ENCODE data around the gene MMS19.
"Not testable (repeated sequence)": the region's sequence is repeated elsewhere in the genome, so short reads cannot be mapped to it uniquely, and the experiment has no call there.

The MMS19 gene

GRCh38 chr10:97459933-97460332 is 38.3 kb downstream of the MMS19 start:
- no peak for DNase-seq

- no peak for DNase-seq
Measured at GRCh38 chr10:97459111-97459510, 39.1 kb downstream of the MMS19 start.

DNA sequence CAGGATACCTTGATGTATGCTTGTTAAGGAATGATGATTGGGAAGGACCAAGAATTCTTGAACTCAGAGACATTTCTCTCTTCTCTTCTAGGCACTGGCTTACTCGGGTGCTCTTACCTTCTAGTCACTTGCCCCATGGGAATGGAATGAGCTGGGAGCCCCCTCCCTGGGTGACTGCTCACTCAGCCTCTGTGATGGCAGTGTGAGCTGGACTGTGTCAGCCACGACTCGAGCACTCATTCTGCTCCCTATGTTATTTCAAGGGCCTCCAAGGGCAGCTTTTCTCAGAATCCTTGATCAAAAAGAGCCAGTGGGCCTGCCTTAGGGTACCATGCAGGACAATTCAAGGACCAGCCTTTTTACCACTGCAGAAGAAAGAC is 41.5 kb downstream of the MMS19 start:
- DNase-seq, result no peak

GRCh38 chr10:97456034-97456685 is 42.1 kb downstream of the MMS19 start:
- no peak for DNase-seq

DNA sequence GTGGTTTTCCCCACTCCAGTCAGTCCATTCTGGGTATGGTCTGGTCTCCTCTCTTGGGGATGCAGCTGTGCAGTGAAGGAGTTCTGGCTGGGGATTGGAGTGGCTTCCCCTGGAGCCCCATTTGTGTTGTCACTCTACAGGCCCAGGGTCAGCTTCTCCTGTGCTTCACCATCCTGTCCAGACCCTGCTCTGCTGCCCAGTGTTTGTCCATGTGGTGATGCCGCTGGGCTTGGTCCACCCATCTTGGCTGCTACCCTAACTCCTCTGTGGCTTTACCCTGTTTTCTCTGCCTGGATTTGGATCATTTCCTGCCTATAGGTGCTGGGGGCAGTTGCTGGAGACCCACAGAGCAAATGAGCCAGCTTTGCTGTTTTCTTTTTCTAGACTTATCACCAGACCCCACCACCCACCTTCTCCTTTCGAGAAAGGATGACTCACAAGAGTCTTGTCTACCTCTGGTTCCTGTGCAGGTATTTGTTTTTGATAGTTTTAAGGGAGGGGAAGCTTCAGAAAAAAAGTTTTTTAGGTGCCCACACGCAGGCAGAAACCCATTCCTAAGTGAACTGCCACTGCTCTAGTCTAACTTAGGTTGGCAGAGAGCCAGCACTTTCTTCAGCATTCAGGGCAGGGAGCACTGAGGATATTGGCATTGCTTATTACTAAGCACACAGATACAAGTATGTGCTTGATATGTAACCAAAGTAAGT is 43.7 kb downstream of the MMS19 start:
- no peak for DNase-seq

DNA sequence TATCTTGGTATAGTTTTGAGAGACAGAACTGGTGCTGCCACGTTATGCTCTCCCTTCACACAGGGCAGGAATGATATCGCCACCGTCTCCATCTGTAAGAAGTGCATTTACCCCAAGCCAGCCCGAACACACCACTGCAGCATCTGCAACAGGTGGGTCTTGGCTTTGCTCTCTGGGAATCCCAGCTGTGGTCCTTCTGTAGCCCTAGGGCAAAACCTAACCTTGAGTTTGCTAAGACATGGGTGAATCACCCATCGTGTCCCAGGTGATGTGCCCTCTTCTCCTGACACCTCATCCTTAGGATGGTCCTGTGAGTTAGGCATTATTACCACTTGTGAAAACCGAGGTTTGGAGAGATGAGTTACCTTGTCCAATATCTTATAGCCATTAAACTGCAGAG is 45.9 kb downstream of the MMS19 start:
- no peak for DNase-seq

- DNase-seq, result no peak
Measured at GRCh38 chr10:97451605-97452004, 46.6 kb downstream of the MMS19 start.

GRCh38 chr10:97450828-97451227 is 47.4 kb downstream of the MMS19 start:
- DNase-seq, result no peak

DNA sequence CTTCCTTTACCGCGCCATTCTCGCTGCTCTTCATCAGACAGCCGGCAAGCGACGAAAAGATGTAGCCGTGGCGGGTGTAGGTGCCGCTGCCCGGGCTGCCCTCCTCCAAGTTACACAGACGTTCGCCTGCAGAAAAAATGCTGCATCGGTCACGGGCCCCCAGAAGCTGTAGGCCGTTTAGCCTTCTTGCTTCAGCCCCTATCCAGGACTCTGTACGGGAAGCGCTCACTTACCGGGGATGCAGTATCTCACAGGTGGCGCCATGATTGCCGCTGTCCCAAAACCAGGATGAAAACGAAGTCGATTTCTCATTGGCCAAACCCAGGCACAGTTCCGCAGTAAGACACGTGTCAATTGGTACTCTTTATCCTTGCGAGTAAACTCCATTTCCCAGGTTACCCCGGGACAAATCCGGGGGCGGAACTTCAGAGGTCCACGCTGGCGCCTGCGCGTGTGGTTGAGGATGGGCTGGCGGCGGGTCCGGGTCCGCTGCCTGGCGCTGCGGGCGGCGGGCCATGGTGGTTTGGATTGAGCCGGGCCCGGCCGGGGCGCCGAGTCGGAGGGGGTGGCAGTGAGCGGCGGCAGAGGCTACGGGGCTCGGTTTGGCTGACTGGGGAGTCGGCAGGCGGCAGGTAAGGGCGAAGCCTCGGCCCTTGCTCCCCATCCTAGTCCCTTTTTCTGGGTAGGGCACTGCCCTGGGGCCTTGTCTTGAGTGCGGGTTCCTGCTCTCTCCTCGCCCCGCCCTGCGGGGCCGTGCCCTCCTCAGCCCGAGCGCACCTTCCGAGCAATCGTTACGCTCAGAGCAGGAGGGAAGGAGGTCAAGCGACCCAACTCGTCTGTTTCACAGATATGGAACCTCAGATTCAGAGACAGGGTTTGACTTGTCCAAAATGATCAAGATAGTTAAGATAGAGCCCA is 52.2 kb downstream of the MMS19 start, which contains the start of the genes EXOSC1 and ZDHHC16:
EXOSC1 (minus strand) TSS at position 285 of the 918 bp plus-strand sequence; CDS start at position 264, 21 bp downstream.
ZDHHC16 (plus strand) TSS at position 454 of the 918 bp plus-strand sequence. CDS start 5,501 bp downstream, outside the sequence.
- DNase-seq, result peak; percentile 90

DNA sequence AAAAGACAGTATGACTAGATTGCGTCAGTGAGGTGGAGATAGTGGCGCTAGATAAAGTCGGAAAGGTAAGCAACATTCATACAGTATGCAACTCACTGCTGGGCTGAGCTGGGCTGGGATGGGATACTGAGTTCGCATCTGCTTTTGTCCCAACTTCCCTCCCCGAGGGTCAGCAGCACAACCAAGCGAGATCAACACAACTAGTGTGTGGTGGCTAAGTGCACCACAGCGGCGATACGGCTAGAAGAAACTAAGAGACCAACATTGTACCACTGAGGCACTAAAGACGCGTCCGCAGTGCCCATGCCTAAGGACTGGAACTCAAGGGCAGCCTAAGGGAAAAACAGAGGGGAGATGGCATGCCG is 52.9 kb downstream of the MMS19 start:
- no peak for DNase-seq

DNA sequence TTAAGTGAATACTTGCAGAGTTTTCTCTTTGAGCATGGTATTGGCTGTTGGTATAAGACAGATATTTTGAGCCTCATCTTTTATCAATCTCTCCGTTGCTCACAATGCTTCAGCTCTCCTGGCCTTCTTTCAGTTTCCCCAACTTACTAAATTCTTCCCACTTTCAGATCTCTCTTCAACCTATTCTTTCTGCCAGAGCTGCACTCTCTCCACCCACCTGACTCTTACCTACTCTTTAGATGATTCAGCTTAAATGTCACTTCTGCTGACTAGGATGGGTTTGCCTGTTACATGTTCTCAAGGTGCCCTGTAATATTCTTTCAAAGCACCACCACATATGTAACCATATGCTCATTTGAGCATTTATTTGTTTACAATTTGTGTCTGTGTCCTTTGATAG is 54.0 kb downstream of the MMS19 start:
- DNase-seq, result no peak

- DNase-seq, result no peak
Measured at GRCh38 chr10:97442277-97442676, 55.9 kb downstream of the MMS19 start.

DNA sequence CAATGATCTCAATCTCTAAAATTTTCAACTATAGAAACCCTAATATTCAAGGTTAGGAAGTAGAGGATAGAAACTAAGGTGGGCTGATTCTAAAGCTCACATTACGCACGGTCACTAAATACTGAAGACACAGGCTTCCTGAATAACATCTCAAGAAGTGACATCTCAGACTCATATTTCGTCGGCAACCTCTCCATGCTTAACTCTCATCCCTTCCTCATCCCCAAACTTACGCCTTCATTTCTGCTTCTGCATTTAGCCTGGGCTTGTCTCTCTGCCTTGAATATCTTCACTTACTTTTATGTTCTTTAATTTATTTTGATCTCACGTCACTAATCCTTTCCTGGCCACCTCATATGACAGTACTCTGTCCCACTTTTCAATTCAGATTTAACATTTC is 63.0 kb downstream of the MMS19 start:
- no peak for DNase-seq

DNA sequence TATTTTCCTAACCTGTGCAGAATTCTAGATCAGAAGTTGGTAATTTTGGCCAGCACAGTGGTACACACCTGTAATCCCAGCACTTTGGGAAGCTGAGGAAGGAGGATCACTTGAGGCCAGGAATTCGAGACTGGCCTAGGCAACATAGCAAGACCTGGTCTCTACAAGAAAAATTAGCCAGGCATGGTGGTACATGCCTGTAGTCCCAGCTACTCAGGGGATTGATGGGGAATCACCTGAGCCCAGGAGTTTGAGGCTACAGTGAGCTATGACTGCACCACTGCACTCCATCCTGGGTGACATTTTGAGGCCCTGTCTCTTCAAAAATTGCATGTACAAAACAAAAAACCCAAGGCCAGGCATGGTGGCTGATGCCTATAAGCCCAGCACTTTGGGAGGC is 63.7 kb downstream of the MMS19 start:
- DNase-seq, result no peak

DNA sequence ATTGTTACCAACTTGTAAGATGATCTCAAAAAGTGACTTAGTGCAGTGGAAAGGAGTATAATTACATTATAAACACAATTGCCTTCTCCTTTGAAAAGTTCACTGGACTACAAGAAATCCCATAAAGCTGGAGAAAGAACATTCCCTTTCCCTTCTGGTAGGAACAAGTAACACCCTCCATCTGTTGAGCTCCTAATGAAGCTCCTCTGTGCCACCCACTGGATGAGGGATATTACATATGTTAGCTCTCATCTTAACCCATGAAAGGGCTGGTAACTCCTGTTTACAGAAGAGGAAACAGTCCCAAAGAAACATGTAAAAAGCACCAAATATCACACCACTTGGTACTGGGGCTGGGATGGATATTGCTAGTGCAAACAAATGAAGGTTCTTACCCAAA is 64.2 kb downstream of the MMS19 start:
- peak; percentile 35 for DNase-seq

GRCh38 chr10:97428572-97428981 is 69.6 kb downstream of the MMS19 start:
- no peak for DNase-seq

DNA sequence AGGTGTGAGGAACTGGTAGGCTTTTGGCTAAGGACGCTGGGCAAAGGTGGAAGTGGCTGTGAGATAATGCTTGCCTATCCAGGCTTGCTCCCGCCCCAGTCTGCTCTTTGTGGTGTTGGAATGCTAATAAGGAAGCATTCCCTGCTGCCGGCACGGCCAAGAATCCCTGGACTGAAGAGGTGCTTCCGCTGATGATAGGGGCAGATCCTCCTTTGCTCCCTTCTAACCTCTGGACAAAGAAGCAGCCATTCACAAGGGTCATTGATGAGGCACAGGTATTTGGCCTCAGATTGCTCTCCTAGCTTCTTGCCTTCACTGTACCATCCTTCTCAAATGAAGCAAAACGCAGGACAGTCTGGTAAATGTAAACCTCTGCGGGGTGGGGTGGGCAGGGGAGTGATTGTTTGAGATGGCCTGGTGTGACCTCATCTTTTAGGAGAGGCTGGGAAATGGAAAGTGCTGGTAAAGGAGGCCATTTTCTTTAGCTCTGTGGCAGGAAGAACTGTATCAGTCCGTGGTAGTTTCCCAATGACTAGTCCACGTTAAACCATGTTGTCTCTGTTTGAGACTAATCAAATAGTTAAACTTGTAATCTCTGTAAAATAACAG is 70.5 kb downstream of the MMS19 start:
- no peak for DNase-seq

DNA sequence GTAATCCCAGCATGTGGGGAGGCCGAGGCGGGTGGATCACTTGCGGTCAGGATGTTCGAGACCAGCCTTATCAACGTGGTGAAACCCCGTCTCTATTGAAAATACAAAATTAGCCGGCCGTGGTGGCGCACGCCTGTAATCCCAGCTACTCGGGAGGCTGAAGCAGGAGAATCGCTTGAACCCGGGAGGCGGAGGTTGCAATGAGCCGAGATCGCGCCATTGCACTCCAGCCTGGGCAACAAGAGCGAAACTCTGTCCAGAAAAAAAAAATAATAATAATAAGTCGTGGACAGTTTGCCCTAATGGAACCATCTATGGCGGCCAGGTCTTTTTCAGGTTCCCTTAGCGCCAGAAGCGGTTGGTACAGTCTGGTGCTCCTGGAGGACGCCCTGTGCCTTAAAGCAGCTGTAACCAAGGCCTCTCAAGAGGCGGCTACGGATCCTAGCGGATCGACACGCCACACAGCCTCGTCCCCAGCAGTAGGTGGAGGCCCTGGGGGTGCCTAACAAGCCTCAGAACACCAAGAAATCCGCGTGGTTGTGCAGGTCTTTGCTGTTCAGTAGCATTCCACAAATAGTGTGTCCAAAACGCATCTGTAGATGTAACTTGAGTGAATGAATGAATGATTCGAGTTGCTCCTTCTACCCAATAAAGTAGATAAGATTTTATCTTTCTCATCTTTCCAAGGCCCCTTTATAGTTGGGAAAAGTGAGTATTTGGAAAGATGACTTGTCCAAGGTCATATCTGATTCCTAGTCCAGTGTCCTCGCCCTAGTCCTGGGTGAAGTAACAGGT is 71.2 kb downstream of the MMS19 start:
- DNase-seq, result no peak

DNA sequence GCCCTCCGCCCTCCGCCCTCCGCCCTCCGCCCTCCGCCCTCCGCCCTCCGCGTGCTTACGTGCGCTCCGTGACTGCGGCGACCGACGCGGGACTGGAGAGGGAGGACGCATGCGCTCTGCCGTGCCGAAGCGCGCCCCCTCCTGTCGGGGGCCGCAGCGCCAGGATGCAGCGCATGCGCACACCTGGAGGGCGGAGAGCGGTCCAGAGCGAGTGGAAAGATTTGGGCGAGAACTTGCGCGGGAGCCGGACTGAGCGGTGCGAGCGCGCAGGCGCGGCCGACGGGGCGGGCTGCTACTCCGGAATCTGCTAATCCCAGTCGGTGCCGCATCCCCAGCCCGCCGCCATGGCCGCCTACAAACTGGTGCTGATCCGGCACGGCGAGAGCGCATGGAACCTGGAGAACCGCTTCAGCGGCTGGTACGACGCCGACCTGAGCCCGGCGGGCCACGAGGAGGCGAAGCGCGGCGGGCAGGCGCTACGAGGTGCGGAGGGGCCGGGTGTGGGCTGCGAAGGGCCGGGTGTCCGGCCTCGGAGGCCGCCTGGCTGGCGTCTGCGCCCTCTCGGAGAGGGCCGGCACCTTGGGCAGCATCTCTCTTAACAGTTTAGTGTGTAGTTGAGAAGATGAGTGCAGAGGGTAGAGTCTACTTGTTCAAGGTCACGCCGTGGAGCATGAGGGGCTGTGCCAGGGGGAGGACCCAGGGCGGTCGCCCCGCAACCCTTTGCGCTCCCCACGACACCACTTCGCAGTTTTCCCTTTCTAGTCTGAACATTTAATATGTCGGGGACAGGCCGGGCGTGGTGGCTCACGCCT is 72.1 kb downstream of the MMS19 start, which contains the start of gene PGAM1:
PGAM1 (plus strand) TSS at position 228 of the 812 bp plus-strand sequence; CDS start at position 345, 117 bp downstream.
- peak; percentile 74 for DNase-seq

DNA sequence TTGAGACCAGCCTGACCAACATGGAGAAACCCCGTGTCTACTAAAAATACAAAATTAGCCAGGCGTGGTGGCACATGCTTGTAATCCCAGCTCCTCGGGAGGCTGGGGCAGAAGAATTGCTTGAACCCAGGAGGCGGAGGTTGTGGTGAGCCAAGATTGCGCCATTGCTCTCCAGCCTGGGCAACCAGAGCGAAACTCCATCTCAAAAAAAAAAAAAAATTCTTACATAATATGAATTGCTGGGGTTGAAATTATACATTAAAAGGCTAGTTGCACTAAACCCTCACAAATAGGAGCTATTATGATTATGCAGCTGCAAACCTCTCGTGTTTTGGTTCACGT is 74.5 kb downstream of the MMS19 start:
- not testable (repeated sequence) for DNase-seq

DNA sequence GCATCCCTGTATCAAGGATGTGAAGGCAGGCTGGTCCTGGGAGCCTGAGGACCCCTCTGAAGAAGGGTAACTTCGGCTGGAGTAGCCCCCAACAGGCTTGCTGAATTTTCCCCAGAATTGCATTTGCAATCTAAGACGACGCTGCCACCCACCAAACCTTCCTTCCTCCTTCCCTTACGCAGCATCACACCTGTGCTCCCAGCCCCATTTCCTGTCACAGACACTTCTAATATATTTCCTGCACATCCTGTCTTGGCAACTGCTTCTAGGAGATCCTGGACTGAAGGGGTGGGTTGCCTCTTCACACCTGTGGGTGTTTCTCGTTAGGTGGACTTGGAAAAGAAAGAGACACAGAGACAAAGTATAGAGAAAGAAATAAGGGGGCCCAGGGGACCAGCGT is 81.7 kb downstream of the MMS19 start:
- no peak for DNase-seq

Data from DMS 273 treated with DMSO at 0.1 percent for 48 hours (cell line).